NCI-H526 treated with DMSO at 0.1 percent for 48 hours (cell line): ENCODE data around the gene IL17RB.
A peak's percentile ranks its signal among the peaks of the same experiment; 100 is the strongest.

ENCODE experiments used
- DNase-seq: peaks from one replicate; lab custom pipeline; 2025; lab: John Stamatoyannopoulos, UW

IL17RB gene

DNA sequence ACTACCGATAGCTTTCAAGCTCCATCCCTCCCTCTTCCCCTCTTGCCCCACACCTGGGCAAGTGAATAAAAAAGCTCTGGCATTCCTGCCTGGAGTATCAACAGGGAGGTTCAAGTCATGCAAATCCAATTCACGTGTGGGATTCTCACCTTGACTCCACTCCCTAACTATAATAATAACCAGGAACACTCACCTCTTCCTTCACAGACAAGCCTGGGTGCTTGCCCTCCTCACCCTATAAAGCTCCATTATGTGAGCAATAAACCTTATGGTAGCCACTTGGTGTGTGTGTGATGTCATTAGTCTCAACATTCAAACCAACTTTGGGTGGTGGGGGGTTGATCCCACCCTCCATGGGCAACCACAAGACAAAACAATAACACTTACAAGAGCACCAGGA, 16.8 kb upstream of the IL17RB start:
- no peak for DNase-seq

DNA sequence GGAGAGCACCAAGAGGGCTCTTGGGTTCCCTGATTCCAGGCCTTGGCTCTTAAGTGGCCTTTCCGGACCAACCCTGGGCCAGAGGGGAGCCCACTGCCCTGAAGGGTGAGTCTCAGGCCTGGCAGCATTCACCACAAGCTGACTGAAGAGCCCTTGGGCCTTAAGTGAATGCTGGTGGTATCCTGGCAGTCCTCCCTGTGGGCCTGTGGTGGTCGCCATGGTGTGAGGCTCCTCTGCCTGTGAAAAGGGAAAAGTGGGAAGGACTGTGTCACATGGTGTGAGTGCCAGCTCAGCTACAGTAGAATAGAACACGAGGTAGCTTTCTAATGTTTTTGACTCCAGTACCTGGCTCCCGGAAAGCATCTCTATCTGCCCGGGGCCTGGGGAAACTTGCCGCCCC, 15.4 kb upstream of the IL17RB start:
- no peak for DNase-seq

DNA sequence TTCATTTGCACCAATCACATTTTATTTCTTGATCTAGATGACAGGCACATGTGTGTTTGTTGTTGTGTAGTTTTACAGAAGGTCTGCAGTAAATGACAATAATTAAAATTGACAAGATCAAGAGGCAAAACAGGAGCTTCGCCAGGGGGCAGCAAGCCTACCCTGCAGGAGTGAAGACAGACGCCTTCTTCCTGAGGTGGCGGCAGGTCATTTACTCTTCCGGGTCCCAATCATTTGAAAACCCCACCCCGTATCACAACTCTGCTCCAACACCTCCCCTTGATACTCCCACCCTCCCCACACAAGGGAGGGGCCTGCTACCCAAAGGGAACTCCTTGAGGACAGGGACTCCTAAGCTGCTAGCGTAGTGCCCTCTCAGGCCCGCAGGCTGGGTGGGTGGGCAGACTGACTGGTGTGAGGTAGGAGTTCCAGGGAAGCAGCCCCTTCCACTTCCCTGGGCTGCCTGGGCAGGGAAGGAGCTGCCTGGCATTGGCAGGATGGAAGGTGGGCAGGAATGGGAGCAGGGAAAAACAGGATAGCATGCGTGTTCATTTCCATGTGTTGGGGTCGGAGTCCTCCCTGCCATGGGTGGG, 13.2 kb upstream of the IL17RB start:
- no peak for DNase-seq

DNA sequence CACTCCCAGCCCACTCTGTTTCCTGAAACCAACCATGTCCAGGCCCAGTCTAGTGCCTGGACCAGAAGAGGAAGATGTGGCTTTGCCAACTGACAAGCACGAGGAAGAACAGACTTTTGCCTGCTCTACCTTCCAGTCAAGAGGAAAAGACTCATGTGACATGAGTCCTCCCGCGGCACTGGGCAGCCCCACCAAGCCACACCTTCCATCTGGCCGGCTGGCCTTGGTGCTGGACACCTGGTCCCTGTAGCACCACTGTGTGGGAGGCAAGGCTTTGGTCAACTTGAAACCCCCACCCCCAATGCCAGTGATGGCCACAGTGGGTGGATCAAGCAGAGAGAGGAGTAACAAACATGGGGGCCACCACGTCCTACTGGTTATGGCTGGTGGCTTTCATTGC, 12.7 kb upstream of the IL17RB start:
- DNase-seq, result no peak

DNA sequence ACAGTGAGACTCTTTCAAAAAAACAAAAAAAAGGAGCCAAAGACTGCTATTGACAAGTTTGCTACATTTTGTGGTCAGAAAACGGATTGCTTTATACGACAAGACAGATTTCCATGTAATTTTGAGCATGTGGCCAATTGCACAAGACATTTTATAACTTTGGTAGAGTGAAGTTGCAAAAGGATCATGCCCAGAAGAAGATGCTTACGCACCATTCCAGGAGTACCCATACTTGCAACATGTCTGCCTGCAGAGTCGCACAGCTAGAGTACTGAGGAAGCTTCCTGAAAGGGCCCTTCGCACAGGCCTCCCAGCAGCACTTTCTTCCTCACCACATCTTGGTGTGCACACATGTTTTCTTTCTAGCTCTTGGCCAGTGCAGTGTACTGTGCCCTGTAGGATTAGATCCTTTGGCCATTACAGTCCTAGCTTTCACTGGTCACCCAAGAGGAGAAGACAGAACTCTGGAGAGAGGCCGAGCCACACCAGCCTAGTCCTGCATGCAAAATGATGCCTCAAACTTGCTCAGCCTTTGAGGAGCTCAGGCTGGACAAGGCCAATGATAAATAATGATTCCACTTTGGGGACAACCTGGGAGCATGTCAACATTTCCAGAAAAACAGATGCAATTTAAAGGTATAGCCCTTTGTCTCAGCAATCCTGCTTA, 11.8 kb upstream of the IL17RB start:
- DNase-seq, result no peak

DNA sequence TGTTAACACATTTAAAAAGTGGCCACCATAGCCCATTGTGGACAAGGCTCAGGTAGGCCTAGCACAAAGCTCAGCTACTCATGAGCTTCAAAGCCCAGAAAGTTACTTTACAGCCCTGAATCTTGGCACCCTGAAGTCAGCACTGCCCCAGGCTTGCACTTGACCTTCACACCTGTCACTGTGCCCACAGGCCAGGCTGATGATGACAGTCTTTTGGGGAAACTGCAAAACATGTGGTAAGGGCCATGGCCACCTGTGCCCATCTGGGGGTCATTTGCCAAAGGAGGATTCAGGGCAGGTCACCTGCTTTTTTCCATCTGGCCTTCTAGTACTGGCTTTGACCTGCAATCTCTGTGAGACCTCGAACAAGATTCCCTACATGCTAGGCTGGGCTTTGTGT, 11.1 kb upstream of the IL17RB start:
- DNase-seq, result no peak

DNA sequence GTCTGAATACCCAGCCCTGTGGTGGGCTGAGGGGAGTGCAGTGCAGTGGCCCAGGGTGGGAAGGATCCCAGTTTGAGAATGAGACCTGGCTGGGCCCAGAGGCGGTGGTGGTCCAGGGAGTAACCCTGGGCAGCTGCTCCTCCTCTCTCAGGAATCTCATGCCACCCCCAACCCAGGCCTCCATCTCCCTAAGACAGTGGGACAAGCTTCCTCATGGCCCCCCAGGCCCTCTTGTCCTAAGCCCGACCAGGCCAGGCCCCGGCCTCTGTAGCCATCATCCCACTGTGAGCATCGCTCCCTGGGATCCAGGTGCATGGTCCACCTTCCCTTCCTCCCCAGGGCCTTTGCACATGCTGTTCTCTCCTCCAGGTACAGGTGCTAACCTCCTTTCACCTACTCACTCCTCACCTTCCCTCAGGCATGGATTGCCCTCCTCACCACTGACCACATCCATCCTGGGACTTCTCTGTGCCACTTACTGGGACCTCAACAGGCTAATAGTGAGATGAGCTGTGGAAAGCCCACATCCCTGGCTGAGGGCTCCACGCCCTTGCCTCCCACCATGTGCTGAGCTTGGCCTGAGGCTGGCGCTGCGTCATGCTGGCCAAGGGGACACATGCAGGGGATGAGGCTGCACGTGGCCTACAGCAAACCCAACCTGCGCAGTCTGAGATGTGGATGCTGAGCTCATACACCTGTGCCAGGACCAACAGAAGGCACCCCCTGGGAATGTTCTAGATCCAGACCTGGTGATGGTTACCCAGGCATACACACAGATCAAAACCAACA, 10.1 kb upstream of the IL17RB start:
- DNase-seq, result no peak

DNA sequence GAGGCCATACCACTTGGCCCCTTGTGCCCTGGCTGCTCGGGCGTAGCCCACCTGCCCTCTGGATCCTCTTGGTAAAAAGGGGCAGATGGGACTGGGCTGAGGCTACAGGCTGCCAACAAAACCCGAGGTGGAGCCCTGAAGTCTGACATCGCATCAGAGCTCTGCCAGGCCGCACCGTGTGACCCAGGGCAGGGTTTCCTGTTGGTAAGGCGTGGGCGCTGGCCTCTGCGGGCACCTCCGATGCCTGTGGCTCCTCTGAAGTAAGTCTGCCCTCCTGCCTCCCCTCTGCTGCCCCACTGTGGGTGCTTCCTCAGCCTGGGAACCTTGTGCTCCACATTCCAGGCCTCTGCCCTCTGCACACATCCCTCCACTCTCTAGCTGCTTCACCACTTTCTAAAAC, 9.0 kb upstream of the IL17RB start:
- DNase-seq, result no peak

DNA sequence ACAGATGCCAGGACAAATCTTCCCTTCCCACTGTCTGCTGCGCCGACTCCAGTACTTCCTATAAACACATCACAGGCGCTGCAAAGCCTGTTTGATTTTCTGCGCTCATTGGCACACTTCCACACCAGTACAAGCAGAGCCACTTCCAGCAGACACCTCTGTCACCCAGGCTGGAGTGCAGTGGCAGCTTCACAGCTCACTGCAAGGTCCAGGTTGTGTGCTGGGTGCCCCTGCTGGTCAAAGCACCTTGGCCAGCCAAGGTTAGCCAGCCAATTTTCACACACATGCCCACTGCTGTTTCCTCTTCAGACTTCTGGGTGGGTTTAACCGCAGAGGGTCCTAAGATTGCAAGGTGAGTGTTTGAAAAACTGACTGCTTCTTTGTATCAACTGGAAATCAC, 5.1 kb upstream of the IL17RB start:
- DNase-seq, result no peak

DNA sequence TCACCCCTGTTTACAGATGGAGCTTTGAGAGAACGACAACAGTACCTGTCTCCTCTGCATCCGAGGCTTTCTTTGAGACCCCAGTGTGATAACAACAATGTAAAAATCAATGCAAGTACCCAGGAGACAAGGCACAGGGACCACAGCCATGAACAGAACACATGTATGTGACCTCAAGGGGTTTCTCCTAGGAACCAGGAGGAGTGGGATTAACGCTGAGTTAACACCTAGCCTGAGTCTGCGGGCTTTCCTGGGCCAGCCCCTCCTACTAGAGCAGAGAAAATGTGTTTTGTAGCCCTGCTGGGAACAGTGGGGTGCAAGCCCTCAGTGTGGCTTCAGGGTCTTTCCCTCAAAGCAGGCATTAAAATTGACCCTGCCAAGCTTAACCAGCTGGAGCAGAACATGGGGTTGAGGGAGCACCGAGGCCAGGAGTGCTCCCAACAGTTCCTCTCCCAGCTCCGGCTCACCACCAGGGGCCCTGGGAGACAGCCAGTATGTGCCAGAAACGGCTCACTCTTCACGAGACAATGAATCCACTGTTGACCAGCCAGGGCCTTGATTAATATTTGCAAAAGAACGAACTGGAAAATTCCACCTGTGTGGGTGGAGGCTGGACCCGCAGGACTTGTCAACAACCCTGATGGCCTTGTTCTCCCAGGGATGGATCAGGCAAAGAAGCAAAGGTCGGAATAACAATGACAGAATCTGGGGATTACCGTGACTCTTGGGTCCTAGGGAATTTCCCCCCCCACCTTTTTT, 3.8 kb upstream of the IL17RB start:
- DNase-seq, result peak; percentile 95

DNA sequence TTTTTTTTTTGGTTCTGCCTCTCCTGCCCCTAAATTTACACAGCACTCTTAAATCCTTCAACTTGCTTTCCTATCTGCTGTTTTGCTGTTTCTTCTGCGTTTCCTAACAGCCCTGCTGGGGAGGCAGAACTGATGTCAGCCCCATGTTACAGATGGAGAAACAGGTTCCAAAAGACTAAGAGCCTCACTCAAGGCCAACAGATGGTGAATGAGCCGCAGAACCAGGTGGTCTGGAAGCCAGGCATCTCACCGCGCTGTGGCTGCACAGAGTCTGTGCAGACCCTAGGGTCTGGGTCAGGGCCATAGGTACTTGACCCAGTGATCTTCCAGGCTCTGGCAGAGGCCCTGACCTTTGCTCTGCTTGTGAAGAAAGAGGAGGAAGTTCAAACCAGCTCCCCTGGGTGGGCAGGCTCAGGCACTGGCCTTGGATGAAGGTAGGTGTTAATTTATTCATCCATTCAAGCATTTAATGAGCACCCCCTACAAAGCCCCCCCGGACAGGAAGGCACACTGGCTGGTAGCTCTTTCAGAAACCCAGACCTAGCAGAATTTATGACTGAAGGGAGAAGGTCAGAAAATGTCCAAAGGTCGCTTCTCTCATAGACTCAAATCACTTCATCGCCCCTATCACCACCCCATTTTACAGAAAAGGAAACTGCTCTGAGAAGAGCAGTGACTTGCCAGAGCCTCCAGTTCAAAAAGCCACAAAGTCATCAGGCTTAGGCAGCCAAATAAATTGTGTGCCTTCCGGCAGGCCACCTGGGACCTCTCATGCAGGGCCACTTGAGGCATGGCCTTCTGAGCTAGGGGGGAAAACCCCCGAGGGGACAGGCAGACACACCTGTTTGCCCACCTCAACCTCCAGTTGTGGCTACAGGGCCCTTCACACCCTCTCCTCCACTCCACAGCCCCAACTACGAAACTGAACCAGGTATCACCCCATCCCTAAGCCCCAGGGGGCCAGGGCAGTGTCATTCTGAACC, 2.9 kb upstream of the IL17RB start:
- peak; percentile 39 for DNase-seq

DNA sequence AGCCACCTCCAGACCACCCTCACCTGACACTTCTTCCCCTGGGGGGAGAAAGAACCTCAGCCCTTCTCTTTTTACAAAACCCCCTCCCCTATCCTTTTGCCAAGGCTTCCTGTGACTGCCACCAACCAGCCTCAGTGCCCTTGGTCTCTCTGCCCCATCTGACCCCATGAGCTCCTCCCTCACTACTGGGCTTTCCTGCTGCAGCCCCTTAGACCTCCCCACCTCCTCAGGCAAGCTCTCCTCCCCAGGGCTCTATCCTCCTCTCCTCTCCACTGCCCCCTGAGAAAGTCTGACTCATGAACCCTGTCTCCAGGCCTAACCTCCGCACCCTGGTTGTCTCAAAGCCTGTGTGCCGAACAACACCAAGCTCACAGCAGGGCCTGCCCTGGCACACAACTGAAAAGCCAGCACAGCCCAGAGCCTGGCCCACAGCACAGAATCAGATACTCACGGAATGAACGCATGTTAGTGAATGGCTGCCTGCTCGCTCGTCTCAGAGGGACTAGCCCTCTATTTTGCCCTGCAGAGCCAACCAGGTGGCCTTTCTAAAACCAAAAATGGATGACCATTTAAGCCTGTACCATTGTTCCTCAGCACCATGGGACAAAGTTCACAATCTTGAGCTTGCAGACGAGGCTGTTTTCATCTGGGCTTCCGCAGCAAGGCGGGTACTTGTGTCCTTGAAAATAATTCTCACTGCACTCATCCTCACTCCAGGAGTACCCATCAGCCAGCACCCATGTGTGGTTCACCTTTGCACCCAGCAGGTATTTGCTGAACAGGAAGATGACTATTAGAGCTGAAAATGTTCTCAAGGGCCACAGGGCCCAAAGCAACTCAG, 1.9 kb upstream of the IL17RB start:
- peak; percentile 43 for DNase-seq

DNA sequence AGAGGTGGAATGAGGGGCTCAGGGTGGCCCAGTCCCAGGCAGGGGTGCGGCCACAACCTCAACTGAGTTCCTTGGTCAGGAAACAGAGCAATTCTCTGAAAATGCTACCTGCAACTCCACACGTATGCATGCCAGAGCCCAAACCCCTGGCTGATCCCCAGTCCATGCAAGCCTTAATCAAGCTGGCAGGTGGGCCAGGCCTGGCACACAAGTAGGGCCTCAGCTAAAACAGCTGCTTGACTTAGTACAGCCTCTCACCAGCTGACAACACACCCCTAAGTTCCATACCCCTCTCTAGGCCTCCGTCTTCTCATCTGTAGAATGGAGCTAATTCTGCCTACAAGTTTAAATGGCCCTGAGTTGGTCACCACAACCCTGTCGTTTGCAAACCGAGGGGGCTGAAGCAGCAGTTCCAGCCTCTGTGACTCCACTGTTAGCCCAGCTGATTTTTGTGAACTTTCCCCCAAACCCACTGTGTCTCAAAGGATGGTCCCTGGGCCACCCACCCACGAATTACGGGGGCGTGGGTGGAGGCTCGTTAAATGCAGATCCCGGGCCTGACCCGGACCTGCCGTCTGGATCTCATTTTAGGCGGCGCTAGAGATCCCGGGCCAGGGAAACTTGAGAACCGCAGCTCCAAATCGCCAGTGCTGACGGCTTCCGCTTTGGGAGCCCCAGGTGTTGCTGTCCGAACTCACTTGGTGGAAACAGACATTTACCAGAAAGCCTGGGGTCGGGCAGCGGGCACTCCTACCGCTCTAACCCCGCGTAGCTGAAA, 1.1 kb upstream of the IL17RB start:
- peak; percentile 33 for DNase-seq

DNA sequence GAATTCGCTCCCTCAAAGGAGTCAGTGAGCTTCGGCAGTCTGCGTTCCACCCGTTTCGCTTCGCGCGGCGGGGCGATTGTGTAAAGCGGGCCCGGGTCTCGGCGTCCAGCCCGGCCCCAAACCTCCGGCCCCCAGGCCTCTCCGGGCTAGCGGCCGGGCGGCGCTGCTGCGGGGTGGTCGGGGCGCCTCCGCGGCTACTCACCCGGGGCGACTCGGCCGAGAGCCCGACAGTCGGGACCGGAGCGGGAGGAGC, 561 bp upstream of the IL17RB start:
- no peak for DNase-seq

DNA sequence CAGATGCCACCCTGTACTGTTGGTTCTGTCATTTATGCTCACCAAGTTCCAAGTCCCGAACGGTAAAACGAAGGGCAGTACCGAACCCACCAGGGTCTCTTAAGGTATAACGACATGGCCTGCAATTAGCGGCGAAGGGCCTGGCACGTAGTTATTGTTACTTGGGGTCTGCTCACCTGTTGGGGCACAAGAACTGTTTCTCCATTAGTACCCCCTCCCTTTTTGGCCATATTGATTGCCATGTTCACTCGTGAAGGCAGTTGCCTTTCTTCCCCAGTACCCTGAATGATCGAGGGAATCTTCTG, 435 bp downstream of the IL17RB start:
- no peak for DNase-seq

DNA sequence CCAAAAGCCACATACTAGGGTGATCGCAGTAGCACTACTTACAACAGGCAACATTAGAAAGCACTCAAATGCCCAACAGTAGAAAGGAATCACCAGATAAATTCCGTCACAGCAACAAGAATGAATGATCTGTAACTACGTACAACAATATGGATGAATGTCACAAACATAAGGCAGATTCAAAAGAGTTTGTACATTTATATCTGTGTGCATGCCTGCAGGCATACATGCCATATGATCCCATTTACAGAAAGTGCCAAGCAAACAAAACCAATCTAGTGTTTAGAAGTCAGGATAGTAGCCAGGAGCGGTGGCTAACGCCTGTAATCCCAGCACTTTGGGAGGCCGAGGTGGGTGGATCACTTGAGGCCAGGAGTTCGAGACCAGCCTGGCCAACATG, 3.5 kb downstream of the IL17RB start:
- DNase-seq, result no peak

DNA sequence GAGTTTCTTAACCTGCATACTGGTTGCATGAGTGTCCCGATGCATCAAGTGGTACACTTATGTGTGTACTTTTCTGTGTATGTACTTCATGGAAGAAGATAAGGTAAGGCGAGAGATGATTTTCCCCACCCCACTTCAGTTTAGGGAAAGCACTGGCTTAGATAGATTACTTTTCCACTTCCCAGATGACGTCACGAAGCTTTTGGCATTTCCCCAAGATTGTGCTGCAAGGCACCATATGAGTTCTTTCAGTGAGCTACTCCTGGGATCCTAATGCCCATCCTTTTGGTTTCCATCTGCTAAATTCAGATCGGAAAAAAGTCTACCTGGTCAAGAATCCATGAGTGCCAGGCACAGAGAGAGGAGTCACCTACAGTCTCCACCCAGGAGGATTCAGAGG, 4.5 kb downstream of the IL17RB start:
- no peak for DNase-seq

DNA sequence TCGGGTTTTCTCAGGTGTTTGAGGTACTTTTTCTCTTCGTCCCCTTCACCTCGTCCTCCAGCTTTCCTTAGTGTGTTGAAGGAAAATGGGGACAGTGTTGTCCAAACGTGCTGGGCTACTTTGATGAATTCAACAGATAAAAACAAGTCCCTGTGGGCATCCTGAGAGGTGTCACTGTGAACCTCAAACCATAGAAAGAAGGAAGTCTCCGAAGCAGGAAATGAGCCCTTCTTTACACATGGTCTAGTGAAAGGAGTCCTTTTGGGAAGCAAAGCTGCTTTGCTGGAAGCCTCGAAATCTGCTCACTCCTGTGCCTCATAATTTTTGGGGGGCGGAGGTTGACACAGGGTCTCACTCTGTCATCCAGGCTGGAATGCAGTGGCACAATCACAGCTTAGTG, 10.6 kb downstream of the IL17RB start:
- DNase-seq, result no peak

DNA sequence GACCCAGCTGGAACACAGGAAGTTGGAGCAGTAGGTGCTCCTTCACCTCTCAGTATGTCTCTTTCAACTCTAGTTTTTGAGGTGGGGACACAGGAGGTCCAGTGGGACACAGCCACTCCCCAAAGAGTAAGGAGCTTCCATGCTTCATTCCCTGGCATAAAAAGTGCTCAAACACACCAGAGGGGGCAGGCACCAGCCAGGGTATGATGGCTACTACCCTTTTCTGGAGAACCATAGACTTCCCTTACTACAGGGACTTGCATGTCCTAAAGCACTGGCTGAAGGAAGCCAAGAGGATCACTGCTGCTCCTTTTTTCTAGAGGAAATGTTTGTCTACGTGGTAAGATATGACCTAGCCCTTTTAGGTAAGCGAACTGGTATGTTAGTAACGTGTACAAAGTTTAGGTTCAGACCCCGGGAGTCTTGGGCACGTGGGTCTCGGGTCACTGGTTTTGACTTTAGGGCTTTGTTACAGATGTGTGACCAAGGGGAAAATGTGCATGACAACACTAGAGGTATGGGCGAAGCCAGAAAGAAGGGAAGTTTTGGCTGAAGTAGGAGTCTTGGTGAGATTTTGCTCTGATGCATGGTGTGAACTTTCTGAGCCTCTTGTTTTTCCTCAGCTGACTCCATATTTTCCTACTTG, 11.9 kb downstream of the IL17RB start:
- DNase-seq, result no peak

DNA sequence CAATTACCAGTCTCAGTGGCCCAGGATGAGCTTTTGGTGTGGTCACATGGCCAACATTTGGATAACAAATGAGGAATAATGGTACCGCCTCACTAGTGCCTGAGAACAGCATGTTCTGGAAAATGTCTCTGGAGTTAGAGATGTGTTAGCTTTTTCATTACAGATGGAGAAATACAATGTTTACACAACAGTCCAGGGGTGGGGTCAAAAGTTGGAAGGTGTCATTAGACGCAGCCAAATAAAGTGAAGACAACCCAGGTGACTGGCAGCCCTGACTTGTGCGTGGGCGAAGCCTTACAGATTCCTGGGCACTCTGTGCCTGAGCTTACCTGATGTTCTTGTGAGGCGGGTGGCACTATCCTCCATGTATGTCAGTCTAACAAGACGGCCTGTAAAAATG, 12.8 kb downstream of the IL17RB start:
- DNase-seq, result peak; percentile 70
